GM19455 (cell line): ENCODE results near the gene JMJD8.

Experiments
- ATAC-seq: cut with Tn5 transposase; IDR thresholded peaks from one replicate; pipeline ENCODE4 v1.9.1; 2021; ENCODE audit not compliant: unreplicated experiment

The JMJD8 gene

GRCh38 chr16:666572-666971 lies 17.6 kb downstream of the JMJD8 start:
- ATAC-seq: no peak

GRCh38 chr16:662597-662996 lies 21.5 kb downstream of the JMJD8 start:
- no peak for ATAC-seq

- ATAC-seq: no peak
Measured at GRCh38 chr16:662095-662494, 22.0 kb downstream of the JMJD8 start.

GRCh38 chr16:661184-661821 lies 22.8 kb downstream of the JMJD8 start:
- no peak for ATAC-seq

GRCh38 chr16:660459-661183 lies 23.5 kb downstream of the JMJD8 start:
- no peak for ATAC-seq

- ATAC-seq: no peak
Measured at GRCh38 chr16:660132-660458, 24.0 kb downstream of the JMJD8 start.

- no peak for ATAC-seq
Measured at GRCh38 chr16:659618-660017, 24.5 kb downstream of the JMJD8 start.

- no peak for ATAC-seq
Measured at GRCh38 chr16:658679-659571, 25.2 kb downstream of the JMJD8 start.

GRCh38 chr16:657487-657886 lies 26.6 kb downstream of the JMJD8 start:
- no peak for ATAC-seq

- ATAC-seq: no peak
Measured at GRCh38 chr16:654034-654433, 30.1 kb downstream of the JMJD8 start.

GRCh38 chr16:652454-653305 lies 31.5 kb downstream of the JMJD8 start:
- ATAC-seq: no peak

GRCh38 chr16:651844-652243 lies 32.3 kb downstream of the JMJD8 start:
- no peak for ATAC-seq

- peak; percentile 6 for ATAC-seq
Measured at GRCh38 chr16:649631-650030, 34.5 kb downstream of the JMJD8 start.

GRCh38 chr16:648781-649589 lies 35.1 kb downstream of the JMJD8 start, which contains the start of gene WDR90:
Gene WDR90 (plus strand): TSS chr16:649365. CDS start chr16:649417, 52 bp downstream.
- peak; percentile 68 for ATAC-seq

GRCh38 chr16:648071-648780 lies 35.9 kb downstream of the JMJD8 start:
- no peak for ATAC-seq

GRCh38 chr16:647173-647902 lies 36.8 kb downstream of the JMJD8 start:
- no peak for ATAC-seq

GRCh38 chr16:646679-647172 lies 37.4 kb downstream of the JMJD8 start:
- no peak for ATAC-seq

GRCh38 chr16:645852-646678 lies 38.1 kb downstream of the JMJD8 start:
- ATAC-seq: no peak
